HEK293 (cell line): ENCODE results near the gene GAS2L2.

Source experiments
- MYNN ChIP-seq: fragments of 450-650 bp; formaldehyde crosslinking; IDR thresholded peaks from 2 replicates; pipeline ENCODE4 v1.5.1; 2016; ENCODE audit warnings: missing biosample characterization, missing genetic modification characterization, borderline replicate concordance
- REPIN1 ChIP-seq: fragments of 450-650 bp; formaldehyde crosslinking; IDR thresholded peaks from 2 replicates; pipeline ENCODE4 v1.5.1; 2017; ENCODE audit warnings: missing biosample characterization, missing genetic modification characterization, low read depth
- SETDB1 ChIP-seq: IDR thresholded peaks from one replicate; pipeline ENCODE4 v1.6.1; 2017; ENCODE audit warnings: mild to moderate bottlenecking, low read length, moderate library complexity, mixed read lengths; ENCODE audit not compliant: insufficient read length
- TRIM28 ChIP-seq: IDR thresholded peaks from 2 replicates; pipeline ENCODE4 v1.6.1; 2011; ENCODE audit warnings: low read length, control low read depth, borderline replicate concordance
- ZNF221 ChIP-seq: fragments of 450-650 bp; formaldehyde crosslinking; IDR thresholded peaks from 2 replicates; pipeline ENCODE4 v1.5.1; 2017; ENCODE audit warnings: missing biosample characterization, missing genetic modification characterization, borderline replicate concordance
- ZNF23 ChIP-seq: fragments of 450-650 bp; formaldehyde crosslinking; IDR thresholded peaks from 2 replicates; pipeline ENCODE4 v1.5.1; 2016; ENCODE audit warnings: missing biosample characterization, missing genetic modification characterization, borderline replicate concordance
- ZNF416 ChIP-seq: fragments of 450-650 bp; formaldehyde crosslinking; IDR thresholded peaks from 2 replicates; pipeline ENCODE4 v1.5.1; 2016; ENCODE audit warnings: missing biosample characterization, missing genetic modification characterization
- TF ChIP-seq, protein P1 (sequence below): fragments of 450-650 bp; formaldehyde crosslinking; conservative IDR thresholded peaks from 2 replicates; pipeline ENCODE4 v1.5.1; 2016; ENCODE audit warnings: low read depth, missing biosample characterization, missing genetic modification characterization
- TF ChIP-seq, protein P2 (sequence below): fragments of 450-650 bp; formaldehyde crosslinking; IDR thresholded peaks from 2 replicates; pipeline ENCODE4 v1.5.1; 2016; ENCODE audit warnings: missing biosample characterization, missing genetic modification characterization
- TF ChIP-seq, protein P3 (sequence below): fragments of 450-650 bp; formaldehyde crosslinking; IDR thresholded peaks from 2 replicates; pipeline ENCODE4 v1.5.1; 2016; ENCODE audit warnings: missing biosample characterization, missing genetic modification characterization
- TF ChIP-seq, protein P4 (sequence below): fragments of 450-650 bp; formaldehyde crosslinking; IDR thresholded peaks from 2 replicates; pipeline ENCODE4 v1.5.1; 2016; ENCODE audit warnings: missing biosample characterization, missing genetic modification characterization, low read depth
- TF ChIP-seq, protein P5 (sequence below): fragments of 450-650 bp; formaldehyde crosslinking; IDR thresholded peaks from 2 replicates; pipeline ENCODE4 v1.5.1; 2016; ENCODE audit warnings: missing biosample characterization, missing genetic modification characterization
- TF ChIP-seq, protein P6 (sequence below): fragments of 450-650 bp; formaldehyde crosslinking; IDR thresholded peaks from 2 replicates; pipeline ENCODE4 v1.5.1; 2016; ENCODE audit warnings: missing biosample characterization, missing genetic modification characterization

DNA sequence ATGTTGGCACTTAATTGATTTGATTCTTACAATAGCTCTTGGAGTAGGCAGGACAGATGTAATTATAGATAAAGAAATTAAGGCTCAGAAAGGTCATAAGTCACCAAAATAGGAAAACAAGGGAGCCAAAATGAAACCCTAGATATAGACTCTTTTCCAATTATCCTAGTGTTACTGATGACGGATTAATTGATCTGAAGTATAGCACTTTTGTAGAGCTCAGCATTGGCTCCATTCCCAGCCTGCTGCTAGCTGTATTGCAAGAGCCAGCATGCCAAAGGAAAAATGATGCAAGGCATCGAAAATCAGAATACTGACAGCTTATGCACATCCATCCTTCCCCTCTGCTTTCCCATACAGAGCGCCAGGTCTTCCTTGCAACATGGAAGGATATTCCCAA is 43.2 kb downstream of the GAS2L2 start:
- TF ChIP-seq MYNN (tag by site-specific recombination) (no peak), REPIN1 (tag by site-specific recombination) (no peak), ZNF416 (no peak), ZNF221 (tag by site-specific recombination) (no peak), TRIM28 (no peak), SETDB1 (no peak), ZNF23 (tag by site-specific recombination) (no peak)
- TF ChIP-seq, protein P1, sequence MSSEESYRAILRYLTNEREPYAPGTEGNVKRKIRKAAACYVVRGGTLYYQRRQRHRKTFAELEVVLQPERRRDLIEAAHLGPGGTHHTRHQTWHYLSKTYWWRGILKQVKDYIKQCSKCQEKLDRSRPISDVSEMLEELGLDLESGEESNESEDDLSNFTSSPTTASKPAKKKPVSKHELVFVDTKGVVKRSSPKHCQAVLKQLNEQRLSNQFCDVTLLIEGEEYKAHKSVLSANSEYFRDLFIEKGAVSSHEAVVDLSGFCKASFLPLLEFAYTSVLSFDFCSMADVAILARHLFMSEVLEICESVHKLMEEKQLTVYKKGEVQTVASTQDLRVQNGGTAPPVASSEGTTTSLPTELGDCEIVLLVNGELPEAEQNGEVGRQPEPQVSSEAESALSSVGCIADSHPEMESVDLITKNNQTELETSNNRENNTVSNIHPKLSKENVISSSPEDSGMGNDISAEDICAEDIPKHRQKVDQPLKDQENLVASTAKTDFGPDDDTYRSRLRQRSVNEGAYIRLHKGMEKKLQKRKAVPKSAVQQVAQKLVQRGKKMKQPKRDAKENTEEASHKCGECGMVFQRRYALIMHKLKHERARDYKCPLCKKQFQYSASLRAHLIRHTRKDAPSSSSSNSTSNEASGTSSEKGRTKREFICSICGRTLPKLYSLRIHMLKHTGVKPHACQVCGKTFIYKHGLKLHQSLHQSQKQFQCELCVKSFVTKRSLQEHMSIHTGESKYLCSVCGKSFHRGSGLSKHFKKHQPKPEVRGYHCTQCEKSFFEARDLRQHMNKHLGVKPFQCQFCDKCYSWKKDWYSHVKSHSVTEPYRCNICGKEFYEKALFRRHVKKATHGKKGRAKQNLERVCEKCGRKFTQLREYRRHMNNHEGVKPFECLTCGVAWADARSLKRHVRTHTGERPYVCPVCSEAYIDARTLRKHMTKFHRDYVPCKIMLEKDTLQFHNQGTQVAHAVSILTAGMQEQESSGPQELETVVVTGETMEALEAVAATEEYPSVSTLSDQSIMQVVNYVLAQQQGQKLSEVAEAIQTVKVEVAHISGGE (tag by site-specific recombination): no peak
- TF ChIP-seq, protein P2, sequence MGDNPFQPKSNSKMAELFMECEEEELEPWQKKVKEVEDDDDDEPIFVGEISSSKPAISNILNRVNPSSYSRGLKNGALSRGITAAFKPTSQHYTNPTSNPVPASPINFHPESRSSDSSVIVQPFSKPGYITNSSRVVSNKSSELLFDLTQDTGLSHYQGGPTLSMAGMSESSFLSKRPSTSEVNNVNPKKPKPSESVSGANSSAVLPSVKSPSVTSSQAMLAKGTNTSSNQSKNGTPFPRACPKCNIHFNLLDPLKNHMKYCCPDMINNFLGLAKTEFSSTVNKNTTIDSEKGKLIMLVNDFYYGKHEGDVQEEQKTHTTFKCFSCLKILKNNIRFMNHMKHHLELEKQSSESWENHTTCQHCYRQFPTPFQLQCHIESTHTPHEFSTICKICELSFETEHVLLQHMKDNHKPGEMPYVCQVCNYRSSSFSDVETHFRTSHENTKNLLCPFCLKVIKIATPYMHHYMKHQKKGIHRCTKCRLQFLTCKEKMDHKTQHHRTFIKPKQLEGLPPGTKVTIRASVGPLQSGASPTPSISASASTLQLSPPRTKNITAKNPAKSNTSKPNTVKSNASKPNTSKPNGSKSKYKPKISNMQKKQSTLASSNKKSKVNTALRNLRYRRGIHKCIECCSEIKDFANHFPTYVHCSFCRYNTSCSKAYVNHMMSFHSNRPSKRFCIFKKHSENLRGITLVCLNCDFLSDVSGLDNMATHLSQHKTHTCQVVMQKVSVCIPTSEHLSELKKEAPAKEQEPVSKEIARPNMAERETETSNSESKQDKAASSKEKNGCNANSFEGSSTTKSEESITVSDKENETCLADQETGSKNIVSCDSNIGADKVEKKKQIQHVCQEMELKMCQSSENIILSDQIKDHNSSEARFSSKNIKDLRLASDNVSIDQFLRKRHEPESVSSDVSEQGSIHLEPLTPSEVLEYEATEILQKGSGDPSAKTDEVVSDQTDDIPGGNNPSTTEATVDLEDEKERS (tag by site-specific recombination): no peak
- TF ChIP-seq, protein P3, sequence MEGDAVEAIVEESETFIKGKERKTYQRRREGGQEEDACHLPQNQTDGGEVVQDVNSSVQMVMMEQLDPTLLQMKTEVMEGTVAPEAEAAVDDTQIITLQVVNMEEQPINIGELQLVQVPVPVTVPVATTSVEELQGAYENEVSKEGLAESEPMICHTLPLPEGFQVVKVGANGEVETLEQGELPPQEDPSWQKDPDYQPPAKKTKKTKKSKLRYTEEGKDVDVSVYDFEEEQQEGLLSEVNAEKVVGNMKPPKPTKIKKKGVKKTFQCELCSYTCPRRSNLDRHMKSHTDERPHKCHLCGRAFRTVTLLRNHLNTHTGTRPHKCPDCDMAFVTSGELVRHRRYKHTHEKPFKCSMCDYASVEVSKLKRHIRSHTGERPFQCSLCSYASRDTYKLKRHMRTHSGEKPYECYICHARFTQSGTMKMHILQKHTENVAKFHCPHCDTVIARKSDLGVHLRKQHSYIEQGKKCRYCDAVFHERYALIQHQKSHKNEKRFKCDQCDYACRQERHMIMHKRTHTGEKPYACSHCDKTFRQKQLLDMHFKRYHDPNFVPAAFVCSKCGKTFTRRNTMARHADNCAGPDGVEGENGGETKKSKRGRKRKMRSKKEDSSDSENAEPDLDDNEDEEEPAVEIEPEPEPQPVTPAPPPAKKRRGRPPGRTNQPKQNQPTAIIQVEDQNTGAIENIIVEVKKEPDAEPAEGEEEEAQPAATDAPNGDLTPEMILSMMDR: no peak
- TF ChIP-seq, protein P4, sequence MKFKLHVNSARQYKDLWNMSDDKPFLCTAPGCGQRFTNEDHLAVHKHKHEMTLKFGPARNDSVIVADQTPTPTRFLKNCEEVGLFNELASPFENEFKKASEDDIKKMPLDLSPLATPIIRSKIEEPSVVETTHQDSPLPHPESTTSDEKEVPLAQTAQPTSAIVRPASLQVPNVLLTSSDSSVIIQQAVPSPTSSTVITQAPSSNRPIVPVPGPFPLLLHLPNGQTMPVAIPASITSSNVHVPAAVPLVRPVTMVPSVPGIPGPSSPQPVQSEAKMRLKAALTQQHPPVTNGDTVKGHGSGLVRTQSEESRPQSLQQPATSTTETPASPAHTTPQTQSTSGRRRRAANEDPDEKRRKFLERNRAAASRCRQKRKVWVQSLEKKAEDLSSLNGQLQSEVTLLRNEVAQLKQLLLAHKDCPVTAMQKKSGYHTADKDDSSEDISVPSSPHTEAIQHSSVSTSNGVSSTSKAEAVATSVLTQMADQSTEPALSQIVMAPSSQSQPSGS (tag by site-specific recombination): no peak
- TF ChIP-seq, protein P5, sequence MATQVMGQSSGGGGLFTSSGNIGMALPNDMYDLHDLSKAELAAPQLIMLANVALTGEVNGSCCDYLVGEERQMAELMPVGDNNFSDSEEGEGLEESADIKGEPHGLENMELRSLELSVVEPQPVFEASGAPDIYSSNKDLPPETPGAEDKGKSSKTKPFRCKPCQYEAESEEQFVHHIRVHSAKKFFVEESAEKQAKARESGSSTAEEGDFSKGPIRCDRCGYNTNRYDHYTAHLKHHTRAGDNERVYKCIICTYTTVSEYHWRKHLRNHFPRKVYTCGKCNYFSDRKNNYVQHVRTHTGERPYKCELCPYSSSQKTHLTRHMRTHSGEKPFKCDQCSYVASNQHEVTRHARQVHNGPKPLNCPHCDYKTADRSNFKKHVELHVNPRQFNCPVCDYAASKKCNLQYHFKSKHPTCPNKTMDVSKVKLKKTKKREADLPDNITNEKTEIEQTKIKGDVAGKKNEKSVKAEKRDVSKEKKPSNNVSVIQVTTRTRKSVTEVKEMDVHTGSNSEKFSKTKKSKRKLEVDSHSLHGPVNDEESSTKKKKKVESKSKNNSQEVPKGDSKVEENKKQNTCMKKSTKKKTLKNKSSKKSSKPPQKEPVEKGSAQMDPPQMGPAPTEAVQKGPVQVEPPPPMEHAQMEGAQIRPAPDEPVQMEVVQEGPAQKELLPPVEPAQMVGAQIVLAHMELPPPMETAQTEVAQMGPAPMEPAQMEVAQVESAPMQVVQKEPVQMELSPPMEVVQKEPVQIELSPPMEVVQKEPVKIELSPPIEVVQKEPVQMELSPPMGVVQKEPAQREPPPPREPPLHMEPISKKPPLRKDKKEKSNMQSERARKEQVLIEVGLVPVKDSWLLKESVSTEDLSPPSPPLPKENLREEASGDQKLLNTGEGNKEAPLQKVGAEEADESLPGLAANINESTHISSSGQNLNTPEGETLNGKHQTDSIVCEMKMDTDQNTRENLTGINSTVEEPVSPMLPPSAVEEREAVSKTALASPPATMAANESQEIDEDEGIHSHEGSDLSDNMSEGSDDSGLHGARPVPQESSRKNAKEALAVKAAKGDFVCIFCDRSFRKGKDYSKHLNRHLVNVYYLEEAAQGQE (tag by site-specific recombination): no peak
- TF ChIP-seq, protein P6, sequence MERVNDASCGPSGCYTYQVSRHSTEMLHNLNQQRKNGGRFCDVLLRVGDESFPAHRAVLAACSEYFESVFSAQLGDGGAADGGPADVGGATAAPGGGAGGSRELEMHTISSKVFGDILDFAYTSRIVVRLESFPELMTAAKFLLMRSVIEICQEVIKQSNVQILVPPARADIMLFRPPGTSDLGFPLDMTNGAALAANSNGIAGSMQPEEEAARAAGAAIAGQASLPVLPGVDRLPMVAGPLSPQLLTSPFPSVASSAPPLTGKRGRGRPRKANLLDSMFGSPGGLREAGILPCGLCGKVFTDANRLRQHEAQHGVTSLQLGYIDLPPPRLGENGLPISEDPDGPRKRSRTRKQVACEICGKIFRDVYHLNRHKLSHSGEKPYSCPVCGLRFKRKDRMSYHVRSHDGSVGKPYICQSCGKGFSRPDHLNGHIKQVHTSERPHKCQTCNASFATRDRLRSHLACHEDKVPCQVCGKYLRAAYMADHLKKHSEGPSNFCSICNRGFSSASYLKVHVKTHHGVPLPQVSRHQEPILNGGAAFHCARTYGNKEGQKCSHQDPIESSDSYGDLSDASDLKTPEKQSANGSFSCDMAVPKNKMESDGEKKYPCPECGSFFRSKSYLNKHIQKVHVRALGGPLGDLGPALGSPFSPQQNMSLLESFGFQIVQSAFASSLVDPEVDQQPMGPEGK: no peak
